Measurements from ENCODE around the gene KIT.
"Not testable (repeated sequence)": the region's sequence is repeated elsewhere in the genome, so short reads cannot be mapped to it uniquely, and the experiment has no call there.

- not testable (repeated sequence) for TF ChIP-seq CTCF (IDR thresholded peaks at IDR 0.05; ENCODE audit: low read length); EZH2 (optimal IDR thresholded peaks at IDR 0.05; ENCODE audit: low read depth, low read length); EZH2phosphoT487 (IDR thresholded peaks at IDR 0.05; ENCODE audit: low read length)
These were observed 16.7 kb upstream of the KIT start for GRCh38 chr4:54641101-54641500.
